HepG2 (cell line): ENCODE measurements around the gene TOMM40L. TPM values are rescaled to one million over a fixed set of nuclear protein-coding genes. Genes with fewer than 3 reads are reported as not detected.

Experiments
- ATAC-seq: fragments of 200-7000 bp; cut with Tn5 transposase; 3 replicates; pipeline ENCODE4 v1.9.1; 2020; ENCODE audit warnings: mild to moderate bottlenecking, moderate library complexity
- BruUV-seq: library from RNA; stranded (reverse); fragments of 400-500 nt; replicated peaks from 2 replicates; lab custom pipeline; 2021; lab: Mats Ljungman, UMichigan
- CTCF ChIA-PET: fragments of 300-600 bp; formaldehyde crosslinking; extraction: SDS; loops from one replicate; lab custom pipeline; 2021; ENCODE audit warnings: low total read pairs, inconsistent platforms, low intra/inter-chr PET ratio; lab: Yijun Ruan, JAX
- POLR2A ChIA-PET: fragments of 350-600 bp; sonication (Branson Sonifier 250); formaldehyde crosslinking; loops from one replicate; lab custom pipeline; 2020; ENCODE audit warnings: antibody characterized with exemption, inconsistent platforms; lab: Yijun Ruan, JAX
- DNase-seq: peaks from one replicate; pipeline ENCODE4 v3.0.0-alpha.2; 2015; ENCODE audit warnings: low spot score
- FAIRE-seq: peaks from 3 replicates; lab custom pipeline; 2011; peaks lifted over from hg19 to GRCh38; lab: Jason Lieb, UNC
- H2AFZ ChIP-seq: one replicate; pipeline ENCODE4 v1.6.1; 2011; ENCODE audit warnings: low read length, inconsistent platforms
- H3K27ac ChIP-seq: fragments of 300-600 bp; 3 replicates; pipeline ENCODE4 v1.8.0; 2011; ENCODE audit warnings: mixed run types, mild to moderate bottlenecking, mixed read lengths, low read length, inconsistent platforms; ENCODE audit not compliant: insufficient read depth; ENCODE audit errors: extremely low read length
- H3K27me3 ChIP-seq, 2 experiments: fragments of 200-600 bp in 1 of 2; 2 replicates in 1 of 2; 3 replicates in 1 of 2; pipeline versions ENCODE4 v1.6.0 to v1.8.0; 2011; ENCODE audit warnings: low read length in 2 of 2, mild to moderate bottlenecking in 2 of 2, moderate library complexity in 2 of 2, inconsistent platforms in 1 of 2; ENCODE audit not compliant: insufficient read depth in 2 of 2, control insufficient read depth in 1 of 2
- H3K36me3 ChIP-seq, 2 experiments: fragments of 200-600 bp in 1 of 2; replicated peaks in 1 of 2; 2 replicates in 1 of 2; 3 replicates in 1 of 2; pipeline versions ENCODE4 v1.5.1 to v1.8.0; 2011; ENCODE audit warnings: low read length in 2 of 2, inconsistent platforms in 1 of 2; ENCODE audit not compliant: insufficient read depth in 2 of 2, control insufficient read depth in 1 of 2
- H3K4me1 ChIP-seq: 2 replicates; pipeline ENCODE4 v1.5.1; 2012; ENCODE audit warnings: low read length, inconsistent platforms; ENCODE audit not compliant: insufficient read depth
- H3K4me2 ChIP-seq: 2 replicates; pipeline ENCODE4 v1.6.0; 2011; ENCODE audit warnings: low read depth, low read length, inconsistent platforms
- H3K4me3 ChIP-seq, 3 experiments: fragments of 200-600 bp in 1 of 3; sonication (generic), shearing (Covaris generic) in 1 of 3; replicated peaks in 1 of 3; 2 replicates each; pipeline ENCODE4 v1.5.1; 2011 to 2016; ENCODE audit warnings: low read length in 3 of 3, inconsistent platforms in 2 of 3, low read depth in 2 of 3, mild to moderate bottlenecking in 2 of 3, control low read depth in 1 of 3, mixed read lengths in 1 of 3; ENCODE audit not compliant: insufficient read depth in 1 of 3
- H3K79me2 ChIP-seq: one replicate; pipeline ENCODE4 v1.6.1; 2011; ENCODE audit warnings: low read length, inconsistent platforms; ENCODE audit not compliant: insufficient read depth
- H3K9ac ChIP-seq: 2 replicates; pipeline ENCODE4 v1.6.0; 2011; ENCODE audit warnings: mild to moderate bottlenecking, low read depth, low read length, inconsistent platforms; ENCODE audit not compliant: insufficient read depth
- H3K9me3 ChIP-seq: 2 replicates; pipeline ENCODE4 v1.5.1; 2012; ENCODE audit warnings: mild to moderate bottlenecking, low read length
- H4K20me1 ChIP-seq: 2 replicates; pipeline ENCODE4 v1.6.0; 2011; ENCODE audit warnings: inconsistent platforms, mild to moderate bottlenecking, low read length, moderate library complexity; ENCODE audit not compliant: insufficient read depth
- ARNT ChIP-seq: fragments of 450-650 bp; IDR thresholded peaks from 2 replicates; pipeline ENCODE4 v1.6.1; 2017
- ATAD3A ChIP-seq: sonication (generic); formaldehyde crosslinking; IDR thresholded peaks from 2 replicates; pipeline ENCODE4 v1.4.0; 2020; ENCODE audit warnings: missing genetic modification reagents
- DMAP1 ChIP-seq: IDR thresholded peaks from 2 replicates; pipeline ENCODE4 v1.6.1; 2016
- HNRNPH1 ChIP-seq: fragments of 200-400 bp; formaldehyde crosslinking; optimal IDR thresholded peaks from 2 replicates; pipeline ENCODE3; 2017; ENCODE audit warnings: mild to moderate bottlenecking, low read depth, low read length
- ISL2 ChIP-seq: sonication (generic); formaldehyde crosslinking; IDR thresholded peaks from 2 replicates; pipeline ENCODE4 v1.5.0; 2020; ENCODE audit warnings: missing genetic modification reagents
- MED13 ChIP-seq: sonication (generic); formaldehyde crosslinking; IDR thresholded peaks from 2 replicates; pipeline ENCODE4 v1.5.0; 2020; ENCODE audit warnings: missing genetic modification reagents
- MTF2 ChIP-seq: sonication (generic); formaldehyde crosslinking; IDR thresholded peaks from 2 replicates; pipeline ENCODE4 v1.5.0; 2020; ENCODE audit warnings: missing genetic modification reagents, borderline replicate concordance
- NCOA5 ChIP-seq: sonication (generic); formaldehyde crosslinking; IDR thresholded peaks from 2 replicates; pipeline ENCODE4 v1.4.0; 2020; ENCODE audit warnings: missing genetic modification reagents
- POLR2AphosphoS2 ChIP-seq: IDR thresholded peaks from 2 replicates; pipeline ENCODE4 v1.6.1; 2011; ENCODE audit warnings: low read depth, low read length, improper control_type of control experiment
- PRDM15 ChIP-seq: sonication (generic); formaldehyde crosslinking; IDR thresholded peaks from 2 replicates; pipeline ENCODE4 v1.4.0; 2020; ENCODE audit warnings: missing genetic modification reagents
- REXO4 ChIP-seq: sonication (generic); formaldehyde crosslinking; IDR thresholded peaks from 2 replicates; pipeline ENCODE4 v1.8.0; 2022; ENCODE audit warnings: missing genetic modification reagents, mild to moderate bottlenecking, borderline replicate concordance
- SMAD3 ChIP-seq: sonication (generic); formaldehyde crosslinking; IDR thresholded peaks from 2 replicates; pipeline ENCODE4 v1.4.0; 2020; ENCODE audit warnings: missing genetic modification reagents
- ZBTB46 ChIP-seq: sonication (generic); formaldehyde crosslinking; IDR thresholded peaks from 2 replicates; pipeline ENCODE4 v1.4.0; 2020; ENCODE audit warnings: mild to moderate bottlenecking, missing genetic modification reagents, borderline replicate concordance
- ZMYM4 ChIP-seq: sonication (generic); formaldehyde crosslinking; IDR thresholded peaks from 2 replicates; pipeline ENCODE4 v1.8.1; 2023; ENCODE audit warnings: mild to moderate bottlenecking, missing genetic modification reagents
- ZNF225 ChIP-seq: sonication (generic); formaldehyde crosslinking; IDR thresholded peaks from 2 replicates; pipeline ENCODE4 v1.4.0; 2020; ENCODE audit warnings: mild to moderate bottlenecking, missing genetic modification reagents
- ZNF343 ChIP-seq: sonication (generic); formaldehyde crosslinking; IDR thresholded peaks from 2 replicates; pipeline ENCODE4 v1.4.0; 2020; ENCODE audit warnings: mild to moderate bottlenecking, missing genetic modification reagents
- ZNF350 ChIP-seq: sonication (generic); formaldehyde crosslinking; IDR thresholded peaks from 2 replicates; pipeline ENCODE4 v1.4.0; 2020; ENCODE audit warnings: mild to moderate bottlenecking, low read depth, missing genetic modification reagents, borderline replicate concordance
- ZNF790 ChIP-seq: sonication (generic); formaldehyde crosslinking; IDR thresholded peaks from 2 replicates; pipeline ENCODE4 v1.8.0; 2022; ENCODE audit warnings: missing genetic modification reagents, mild to moderate bottlenecking, borderline replicate concordance
- WGBS: methylation state at CpG from one replicate; pipeline ENCODE4 v1.1.6; 2017; ENCODE audit warnings: low lambda C conversion rate; 5-methylcytosine and 5-hydroxymethylcytosine counted together
- in situ Hi-C: cut with HindIII; loops from 2 replicates; pipeline ENCODE4 v1.10.0; 2017; ENCODE audit warnings: low pct_unique_long_range_greater_than_20kb; ENCODE audit not compliant: extremely low pct_ligation_motif_present
- intact Hi-C: fragments of 100-400 bp; cut with micrococcal nuclease; formaldehyde crosslinking; loops from one replicate; pipeline ENCODE4 v1.10.0; 2022; ENCODE audit not compliant: unreplicated experiment
- polyA plus RNA-seq, 8 experiments: library from polyadenylated mRNA; depleted of rRNA in 3 of 8; stranded (reverse) in 7 of 8; unstranded in 1 of 8; fragments of >200 nt; fragmentation: Illumina TruSeq in 4 of 8; extraction: Trizol in 4 of 8; gene quantifications; 2 replicates each; pipeline versions ENCODE4 v1.2.1 to v1.2.3, GENCODE V29; 2011 to 2016; ENCODE audit warnings: low read depth in 4 of 8, missing spikeins in 1 of 8, mixed read lengths in 1 of 8; ENCODE audit not compliant: insufficient read depth in 1 of 8
- total RNA-seq, 5 experiments: library from RNA; depleted of rRNA; stranded (reverse); fragments of >200 nt; fragmentation: Illumina TruSeq; extraction: Trizol; gene quantifications; 2 replicates each; pipeline ENCODE4 v1.2.3, GENCODE V29; 2016; ENCODE audit warnings: low read depth in 1 of 5
- TF ChIP-seq, protein P1 (sequence below): sonication (generic); formaldehyde crosslinking; IDR thresholded peaks from 2 replicates; pipeline ENCODE4 v1.4.0; 2020; ENCODE audit warnings: missing genetic modification reagents

Gene TOMM40L
- total and polyA plus RNA-seq, 2 of the 13 experiments (the other 11 are each of a cell fraction or from before 2014, with no cell fraction given), result 14.1 to 26.2 TPM

DNA sequence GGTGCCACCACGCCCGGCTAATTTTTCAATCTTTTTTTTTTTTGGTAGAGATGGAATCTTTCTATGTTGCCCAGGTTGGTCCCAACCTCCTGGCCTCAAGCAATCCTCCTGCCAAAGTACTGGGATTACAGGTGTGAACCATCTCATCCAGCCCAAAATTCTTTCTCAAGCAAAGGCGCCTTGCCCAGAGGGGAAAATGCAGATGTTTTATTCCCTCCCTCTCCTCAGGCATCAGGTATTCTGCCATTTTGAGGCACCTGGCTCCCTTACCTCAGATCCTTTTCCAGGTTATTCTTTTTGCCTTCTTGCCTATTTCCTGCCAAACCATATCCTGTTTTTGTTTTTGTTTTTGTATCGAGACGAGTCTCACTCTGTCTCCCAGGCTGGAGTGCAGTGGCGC lies 37.5 kb upstream of the TOMM40L start:
- no peaks in the 10 kb centered on the region for H3K27me3 ChIP-seq
- CTCF ChIA-PET, result no interaction called here
- no peaks in the 10 kb centered on the region for H4K20me1 ChIP-seq
- H3K36me3 ChIP-seq, result no peaks in the 10 kb centered on the region; a peak in 1 of 5 replicates
- in situ Hi-C loops, result no loop called here
- FAIRE-seq (no peak), DNase-seq (no peak), ATAC-seq (no peak)
- H3K9ac ChIP-seq, result no peak overlapping the region
- peaks cover 19% of the 10 kb centered on the region for H3K4me1 ChIP-seq
- no peaks in the 10 kb centered on the region for H3K79me2 ChIP-seq
- H3K9me3 ChIP-seq, result no peaks in the 10 kb centered on the region
- H3K4me2 ChIP-seq, result no peak overlapping the region
- 74% methylated on average over 6 of the region's 6 CpGs for WGBS
- POLR2A ChIA-PET, result no interaction called here
- no peak overlapping the region for H2AFZ ChIP-seq
- no TSS peak for BruUV-seq
- intact Hi-C loops, result no loop called here
- no peak overlapping the region for H3K27ac ChIP-seq
- no peak for TF ChIP-seq ZBTB46 (CRISPR knock-in tag)
- no peak for TF ChIP-seq PRDM15 (CRISPR knock-in tag)
- TF ChIP-seq HNRNPH1, result no peak
- TF ChIP-seq REXO4 (CRISPR knock-in tag), result no peak
- no peak for TF ChIP-seq NCOA5 (CRISPR knock-in tag)
- no peak for TF ChIP-seq ZNF343 (CRISPR knock-in tag)
- no peak for TF ChIP-seq POLR2AphosphoS2
- TF ChIP-seq MED13 (CRISPR knock-in tag), result no peak
- no peak for TF ChIP-seq ZNF790 (CRISPR knock-in tag)
- TF ChIP-seq SMAD3 (CRISPR knock-in tag), result no peak
- TF ChIP-seq ISL2 (CRISPR knock-in tag), result no peak
- no peak for TF ChIP-seq ZNF350 (CRISPR knock-in tag)
- no peak for TF ChIP-seq ZNF225 (CRISPR knock-in tag)
- TF ChIP-seq ARNT, result no peak
- no peak for TF ChIP-seq ATAD3A
- TF ChIP-seq DMAP1, result no peak
- no peak for TF ChIP-seq ZMYM4 (CRISPR knock-in tag)
- no peak for TF ChIP-seq MTF2 (CRISPR knock-in tag)
- TF ChIP-seq, protein P1, sequence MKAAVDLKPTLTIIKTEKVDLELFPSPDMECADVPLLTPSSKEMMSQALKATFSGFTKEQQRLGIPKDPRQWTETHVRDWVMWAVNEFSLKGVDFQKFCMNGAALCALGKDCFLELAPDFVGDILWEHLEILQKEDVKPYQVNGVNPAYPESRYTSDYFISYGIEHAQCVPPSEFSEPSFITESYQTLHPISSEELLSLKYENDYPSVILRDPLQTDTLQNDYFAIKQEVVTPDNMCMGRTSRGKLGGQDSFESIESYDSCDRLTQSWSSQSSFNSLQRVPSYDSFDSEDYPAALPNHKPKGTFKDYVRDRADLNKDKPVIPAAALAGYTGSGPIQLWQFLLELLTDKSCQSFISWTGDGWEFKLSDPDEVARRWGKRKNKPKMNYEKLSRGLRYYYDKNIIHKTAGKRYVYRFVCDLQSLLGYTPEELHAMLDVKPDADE (CRISPR knock-in tag), result no peak
- no peak overlapping the region for H3K4me3 ChIP-seq
